IMR-90 (cell line): ENCODE data around the gene MYPN. TPM values are rescaled to one million over a fixed set of nuclear protein-coding genes. Genes with fewer than 3 reads are reported as not detected.

Experiments used
- ATAC-seq: fragments of 200-7000 bp; cut with Tn5 transposase; 2 replicates; pipeline ENCODE4 v1.9.1; 2020; ENCODE audit warnings: low read depth, mild to moderate bottlenecking, moderate library complexity
- BruUV-seq: library from RNA; stranded (reverse); fragments of 400-500 nt; replicated peaks from 2 replicates; lab custom pipeline; 2021; lab: Mats Ljungman, UMichigan
- CTCF ChIA-PET: fragments of 300-600 bp; formaldehyde crosslinking; extraction: SDS; loops from one replicate; lab custom pipeline; 2021; ENCODE audit warnings: antibody characterized with exemption; lab: Yijun Ruan, JAX
- POLR2A ChIA-PET: fragments of 300-600 bp; sonication (Branson Sonifier 250); formaldehyde crosslinking; loops from one replicate; lab custom pipeline; 2022; ENCODE audit warnings: antibody characterized with exemption; ENCODE audit not compliant: unreplicated experiment; lab: Charles Lee
- DNase-seq: peaks from one replicate; pipeline ENCODE4 v3.0.0; 2013
- H2AFZ ChIP-seq: replicated peaks from 2 replicates; pipeline ENCODE3; 2013; ENCODE audit warnings: low read length, mild to moderate bottlenecking; ENCODE audit not compliant: poor library complexity
- H2AK5ac ChIP-seq: 2 replicates; pipeline ENCODE4 v1.6.1; 2013; ENCODE audit warnings: low read depth, low read length, inconsistent platforms
- H2AK9ac ChIP-seq: replicated peaks from 2 replicates; pipeline ENCODE3; 2013; ENCODE audit warnings: mild to moderate bottlenecking, low read depth, low read length, moderate library complexity; ENCODE audit not compliant: poor library complexity
- H2BK120ac ChIP-seq: 2 replicates; pipeline ENCODE4 v1.6.1; 2013; ENCODE audit warnings: low read depth, low read length, inconsistent platforms
- H2BK15ac ChIP-seq: 3 replicates; pipeline ENCODE4 v1.6.1; 2013; ENCODE audit warnings: low read depth, low read length, inconsistent platforms
- H2BK20ac ChIP-seq: 2 replicates; pipeline ENCODE4 v1.6.1; 2013; ENCODE audit warnings: low read depth, mild to moderate bottlenecking, inconsistent platforms, low read length, moderate library complexity
- H2BK5ac ChIP-seq: 2 replicates; pipeline ENCODE4 v1.6.1; 2013; ENCODE audit warnings: mild to moderate bottlenecking, low read depth, low read length, inconsistent platforms; ENCODE audit not compliant: poor library complexity, severe bottlenecking
- H3K14ac ChIP-seq: replicated peaks from 2 replicates; pipeline ENCODE4 v1.6.1; 2013; ENCODE audit warnings: low read depth, low read length, inconsistent platforms
- H3K18ac ChIP-seq: 2 replicates; pipeline ENCODE4 v1.6.1; 2013; ENCODE audit warnings: low read depth, low read length, control low read depth
- H3K23ac ChIP-seq: 2 replicates; pipeline ENCODE4 v1.6.1; 2013; ENCODE audit warnings: low read depth, low read length, inconsistent platforms
- H3K27ac ChIP-seq: 2 replicates; pipeline ENCODE4 v1.5.1; 2013; ENCODE audit warnings: mild to moderate bottlenecking, control low read depth, low read length; ENCODE audit not compliant: insufficient read depth
- H3K27me3 ChIP-seq: 2 replicates; pipeline ENCODE4 v1.6.1; 2013; ENCODE audit warnings: low read length; ENCODE audit not compliant: control insufficient read depth, insufficient read depth
- H3K36me3 ChIP-seq: 2 replicates; pipeline ENCODE4 v1.6.1; 2013; ENCODE audit warnings: low read length, mixed read lengths; ENCODE audit not compliant: control insufficient read depth, insufficient read depth
- H3K4ac ChIP-seq: 2 replicates; pipeline ENCODE4 v1.6.1; 2013; ENCODE audit warnings: low read depth, low read length, inconsistent platforms
- H3K4me1 ChIP-seq: 2 replicates; pipeline ENCODE4 v1.6.1; 2013; ENCODE audit warnings: low read length, mixed read lengths; ENCODE audit not compliant: control insufficient read depth, insufficient read depth
- H3K4me2 ChIP-seq: 2 replicates; pipeline ENCODE4 v1.6.1; 2013; ENCODE audit warnings: low read depth, mild to moderate bottlenecking, control low read depth, low read length, moderate library complexity
- H3K4me3 ChIP-seq: 2 replicates; pipeline ENCODE4 v1.5.1; 2013; ENCODE audit warnings: low read depth, mild to moderate bottlenecking, control low read depth, low read length, moderate library complexity; ENCODE audit not compliant: insufficient read depth
- H3K56ac ChIP-seq: 2 replicates; pipeline ENCODE4 v1.6.1; 2013; ENCODE audit warnings: low read length, inconsistent platforms; ENCODE audit not compliant: insufficient read depth; ENCODE audit errors: extremely low read depth
- H3K79me1 ChIP-seq, 2 experiments: 2 replicates each; pipeline ENCODE4 v1.6.1; 2013; ENCODE audit warnings: low read length in 2 of 2, inconsistent platforms in 1 of 2, low read depth in 1 of 2
- H3K9ac ChIP-seq: 2 replicates; pipeline ENCODE4 v1.6.1; 2013; ENCODE audit warnings: low read depth, low read length, control low read depth
- H3K9me1 ChIP-seq: 2 replicates; pipeline ENCODE4 v1.6.1; 2013; ENCODE audit warnings: low read length, inconsistent platforms; ENCODE audit not compliant: insufficient read depth
- H3K9me3 ChIP-seq: 2 replicates; pipeline ENCODE4 v1.6.1; 2013; ENCODE audit warnings: low read length; ENCODE audit not compliant: control insufficient read depth, insufficient read depth
- H4K20me1 ChIP-seq: 2 replicates; pipeline ENCODE4 v1.6.1; 2013; ENCODE audit warnings: low read length, inconsistent platforms; ENCODE audit not compliant: insufficient read depth
- H4K5ac ChIP-seq: 2 replicates; pipeline ENCODE4 v1.6.1; 2013; ENCODE audit warnings: mild to moderate bottlenecking, low read depth, low read length, control low read depth
- H4K8ac ChIP-seq, 2 experiments: 2 replicates each; pipeline ENCODE4 v1.6.1; 2013; ENCODE audit warnings: low read depth in 2 of 2, low read length in 2 of 2, control low read depth in 1 of 2, inconsistent platforms in 1 of 2
- H4K91ac ChIP-seq: 2 replicates; pipeline ENCODE4 v1.6.1; 2013; ENCODE audit warnings: low read depth, low read length, inconsistent platforms; ENCODE audit not compliant: insufficient read depth
- CEBPB ChIP-seq: IDR thresholded peaks from 2 replicates; pipeline ENCODE4 v1.6.1; 2012; ENCODE audit warnings: low read depth, low read length, improper control_type of control experiment
- CHD1 ChIP-seq: IDR thresholded peaks from 2 replicates; pipeline ENCODE4 v1.6.1; 2012; ENCODE audit warnings: low read depth, low read length, improper control_type of control experiment
- FOS ChIP-seq: fragments of 150-350 bp; IDR thresholded peaks from 2 replicates; pipeline ENCODE4 v1.6.1; 2016; ENCODE audit warnings: low read depth, low read length
- MAFK ChIP-seq: IDR thresholded peaks from 2 replicates; pipeline ENCODE4 v1.6.1; 2012; ENCODE audit warnings: low read depth, low read length, improper control_type of control experiment
- MAZ ChIP-seq: IDR thresholded peaks from 2 replicates; pipeline ENCODE4 v1.6.1; 2012; ENCODE audit warnings: low read depth, mild to moderate bottlenecking, low read length, improper control_type of control experiment, moderate library complexity, borderline replicate concordance
- MXI1 ChIP-seq: IDR thresholded peaks from 2 replicates; pipeline ENCODE4 v1.6.1; 2012; ENCODE audit warnings: low read depth, mild to moderate bottlenecking, low read length, moderate library complexity, borderline replicate concordance
- NFE2L2 ChIP-seq: fragments of 150-350 bp; IDR thresholded peaks from 2 replicates; pipeline ENCODE4 v1.6.1; 2016; ENCODE audit warnings: low read depth, mild to moderate bottlenecking, low read length
- POLR2A ChIP-seq: IDR thresholded peaks from 2 replicates; pipeline ENCODE4 v1.6.1; 2012; ENCODE audit warnings: mild to moderate bottlenecking, low read depth, low read length
- RAD21 ChIP-seq: IDR thresholded peaks from 2 replicates; pipeline ENCODE4 v1.6.1; 2012; ENCODE audit warnings: low read length, improper control_type of control experiment
- RCOR1 ChIP-seq: IDR thresholded peaks from 2 replicates; pipeline ENCODE4 v1.6.1; 2012; ENCODE audit warnings: mild to moderate bottlenecking, low read length, improper control_type of control experiment; ENCODE audit not compliant: insufficient replicate concordance
- RFX5 ChIP-seq: IDR thresholded peaks from 2 replicates; pipeline ENCODE4 v1.8.0; 2012; ENCODE audit warnings: low read depth, mild to moderate bottlenecking, low read length, moderate library complexity
- SMC3 ChIP-seq: fragments of 150-350 bp; IDR thresholded peaks from 2 replicates; pipeline ENCODE4 v1.6.1; 2016; ENCODE audit warnings: low read depth, mild to moderate bottlenecking, antibody characterized with exemption, low read length, moderate library complexity
- WGBS, 2 experiments: methylation state at CpG; one replicate each; pipeline versions ENCODE4 v1.1.5 to v1.1.7; 2013; ENCODE audit warnings: missing lambda C conversion rate in 2 of 2; ENCODE audit not compliant: insufficient read length in 1 of 2; ENCODE audit errors: extremely low coverage in 2 of 2; 5-methylcytosine and 5-hydroxymethylcytosine counted together
- dilution Hi-C: fragments of 300-500 bp; cut with HindIII; formaldehyde crosslinking; loops from one replicate; pipeline ENCODE4 v1.14.3; 2018; ENCODE audit warnings: low sequenced_read_pairs; ENCODE audit not compliant: unreplicated experiment
- in situ Hi-C: fragments of 300-500 bp; cut with MboI; formaldehyde crosslinking; loops from 3 replicates; pipeline ENCODE4 v1.14.3; 2019; ENCODE audit warnings: low sequenced_read_pairs, inconsistent platforms, mixed read lengths
- intact Hi-C: fragments of 100-400 bp; cut with micrococcal nuclease; formaldehyde crosslinking; loops from 2 replicates; pipeline ENCODE4 v1.10.0; 2022
- polyA plus RNA-seq, 3 experiments: library from polyadenylated mRNA; depleted of rRNA; stranded (reverse); fragments of >200 nt; gene quantifications; 2 replicates each; pipeline ENCODE4 v1.2.3, GENCODE V29; 2012; ENCODE audit warnings: low replicate concordance in 1 of 3
- total RNA-seq: library from RNA; depleted of rRNA; stranded (reverse); fragments of >200 nt; gene quantifications from 2 replicates; pipeline ENCODE4 v1.2.3, GENCODE V29; 2012
- TF ChIP-seq, protein P1 (sequence below): fragments of 150-350 bp; IDR thresholded peaks from 2 replicates; pipeline ENCODE4 v1.6.1; 2016; ENCODE audit warnings: low read depth, mild to moderate bottlenecking, low read length, moderate library complexity, borderline replicate concordance
- TF ChIP-seq, protein P2 (sequence below): conservative IDR thresholded peaks from 2 replicates; pipeline ENCODE4 v1.5.1; 2012; ENCODE audit warnings: mild to moderate bottlenecking, low read depth, low read length, improper control_type of control experiment

MYPN gene
- total and polyA plus RNA-seq, 2 of the 4 experiments (the other 2 are of a cell fraction), result 7.8 to 13.1 TPM

DNA sequence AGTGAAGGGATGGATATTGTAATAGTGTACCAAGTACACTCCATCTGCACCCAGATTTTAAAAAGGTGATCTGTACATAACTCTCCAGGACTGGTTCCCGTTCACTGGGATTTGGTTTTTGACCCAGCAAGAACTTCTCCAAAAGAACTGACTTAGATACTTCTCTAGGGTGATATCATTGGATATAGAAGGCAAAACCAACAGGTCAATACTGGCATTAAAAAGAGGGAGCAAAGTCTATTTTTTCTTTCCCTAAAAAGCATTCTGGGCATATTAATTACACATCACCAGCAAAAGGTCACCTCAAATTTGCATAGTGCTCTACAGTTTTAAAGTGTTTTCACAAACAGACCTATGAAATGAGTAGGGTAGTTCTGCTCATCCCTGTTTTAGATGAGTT, 3.5 kb downstream of the MYPN start:
- intact Hi-C loops, result no loop called here
- CTCF ChIA-PET, result no interaction called here
- dilution Hi-C loops, result no loop called here

More for the DNA sequence above, 3.5 kb downstream of the MYPN start:
- no TSS peak for BruUV-seq
- TF ChIP-seq CHD1, result no peak
- TF ChIP-seq MAZ, result no peak
- TF ChIP-seq FOS, result no peak
- TF ChIP-seq MAFK, result no peak
- TF ChIP-seq SMC3, result no peak
- no peak for TF ChIP-seq MXI1
- TF ChIP-seq RFX5, result no peak
- TF ChIP-seq, protein P1, sequence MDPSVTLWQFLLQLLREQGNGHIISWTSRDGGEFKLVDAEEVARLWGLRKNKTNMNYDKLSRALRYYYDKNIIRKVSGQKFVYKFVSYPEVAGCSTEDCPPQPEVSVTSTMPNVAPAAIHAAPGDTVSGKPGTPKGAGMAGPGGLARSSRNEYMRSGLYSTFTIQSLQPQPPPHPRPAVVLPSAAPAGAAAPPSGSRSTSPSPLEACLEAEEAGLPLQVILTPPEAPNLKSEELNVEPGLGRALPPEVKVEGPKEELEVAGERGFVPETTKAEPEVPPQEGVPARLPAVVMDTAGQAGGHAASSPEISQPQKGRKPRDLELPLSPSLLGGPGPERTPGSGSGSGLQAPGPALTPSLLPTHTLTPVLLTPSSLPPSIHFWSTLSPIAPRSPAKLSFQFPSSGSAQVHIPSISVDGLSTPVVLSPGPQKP, result no peak
- no peak for TF ChIP-seq RAD21
- no peak for TF ChIP-seq POLR2A
- no peak for TF ChIP-seq RCOR1
- TF ChIP-seq, protein P2, sequence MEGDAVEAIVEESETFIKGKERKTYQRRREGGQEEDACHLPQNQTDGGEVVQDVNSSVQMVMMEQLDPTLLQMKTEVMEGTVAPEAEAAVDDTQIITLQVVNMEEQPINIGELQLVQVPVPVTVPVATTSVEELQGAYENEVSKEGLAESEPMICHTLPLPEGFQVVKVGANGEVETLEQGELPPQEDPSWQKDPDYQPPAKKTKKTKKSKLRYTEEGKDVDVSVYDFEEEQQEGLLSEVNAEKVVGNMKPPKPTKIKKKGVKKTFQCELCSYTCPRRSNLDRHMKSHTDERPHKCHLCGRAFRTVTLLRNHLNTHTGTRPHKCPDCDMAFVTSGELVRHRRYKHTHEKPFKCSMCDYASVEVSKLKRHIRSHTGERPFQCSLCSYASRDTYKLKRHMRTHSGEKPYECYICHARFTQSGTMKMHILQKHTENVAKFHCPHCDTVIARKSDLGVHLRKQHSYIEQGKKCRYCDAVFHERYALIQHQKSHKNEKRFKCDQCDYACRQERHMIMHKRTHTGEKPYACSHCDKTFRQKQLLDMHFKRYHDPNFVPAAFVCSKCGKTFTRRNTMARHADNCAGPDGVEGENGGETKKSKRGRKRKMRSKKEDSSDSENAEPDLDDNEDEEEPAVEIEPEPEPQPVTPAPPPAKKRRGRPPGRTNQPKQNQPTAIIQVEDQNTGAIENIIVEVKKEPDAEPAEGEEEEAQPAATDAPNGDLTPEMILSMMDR, result no peak
- TF ChIP-seq NFE2L2, result no peak
- no peak for TF ChIP-seq CEBPB
- H3K56ac ChIP-seq, result no peak overlapping the region
- no peak overlapping the region for H3K23ac ChIP-seq
- H2BK5ac ChIP-seq, result no peak overlapping the region
- no peak overlapping the region; the same call in 1 of the 2 replicates for H3K18ac ChIP-seq
- peak overlapping the region; percentile 48 for H2BK20ac ChIP-seq
- DNase-seq (no peak), ATAC-seq (no peak)
- peak overlapping the region; percentile 12; the same call in 1 of the 2 replicates for H4K5ac ChIP-seq
- no peaks in the 10 kb centered on the region for H3K9me3 ChIP-seq
- H3K4me2 ChIP-seq, result no peak overlapping the region
- 0 out of 3 replicates have a peak overlapping the region, but pooled peaks have one; percentile 46 for H2BK15ac ChIP-seq
- peaks cover 3% of the 10 kb centered on the region; the same call in 1 of the 2 replicates for H3K9me1 ChIP-seq
- peaks cover 6% of the 10 kb centered on the region for H3K4me1 ChIP-seq
- H3K4me3 ChIP-seq, result no peak overlapping the region
- H2AK9ac ChIP-seq, result no peak overlapping the region
- H4K91ac ChIP-seq, result no peak overlapping the region
- no peak overlapping the region for H3K4ac ChIP-seq
- POLR2A ChIA-PET, result no interaction called here
- H3K14ac ChIP-seq, result no peak overlapping the region
- H4K8ac ChIP-seq, result peak overlapping the region in 1 of 2 experiments; percentile 53; a peak in 1 of 4 replicates
- no peak overlapping the region for H3K9ac ChIP-seq
- in situ Hi-C loops, result no loop called here
- WGBS, 2 experiments, result no CpG with 5 or more reads among the region's 1 CpG
- H2BK120ac ChIP-seq, result peak overlapping the region; percentile 57
- H2AFZ ChIP-seq, result no peak overlapping the region
- no peak overlapping the region for H2AK5ac ChIP-seq
- no peaks in the 10 kb centered on the region for H3K36me3 ChIP-seq
- no peaks in the 10 kb centered on the region for H3K27me3 ChIP-seq
- H4K20me1 ChIP-seq, result no peaks in the 10 kb centered on the region
- H3K79me1 ChIP-seq, result peaks cover 4 to 16% of the 10 kb centered on the region in 2 experiments; a peak in 3 of 4 replicates
- H3K27ac ChIP-seq, result no peak overlapping the region
